Measurements from ENCODE around the gene TNC. TPM values are rescaled to one million over a fixed set of nuclear protein-coding genes. Genes with fewer than 3 reads are reported as not detected.
A peak's percentile ranks its signal among the peaks of the same experiment; 100 is the strongest.

Gene TNC
- total and polyA plus RNA-seq, 11 donors = 0.53 to 98.7 (median 6.9) TPM

DNA sequence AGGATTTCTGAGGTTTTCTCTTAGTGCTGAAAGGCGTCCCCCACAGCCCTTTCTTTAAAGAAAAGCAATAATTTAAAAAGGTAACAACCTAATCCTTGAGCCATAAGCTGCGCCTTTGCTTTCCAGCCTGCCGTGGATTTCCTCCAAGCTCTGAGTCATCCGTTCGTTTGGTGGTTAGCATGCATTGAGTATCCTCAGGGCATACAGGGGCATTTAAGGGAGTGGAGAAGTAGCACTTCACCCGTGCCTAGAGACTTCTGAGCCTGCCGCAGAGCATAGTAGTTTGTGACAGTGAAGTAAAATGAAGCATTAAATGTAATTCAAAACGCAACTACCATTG is 892 bp upstream of the TNC start:
- ATAC-seq (peak in 3 of 4 donors; percentile 55 to 72 (median 70)), DNase-seq (peak in 4 of 5 donors; percentile 18 to 43 (median 30))
- intact Hi-C loops (cut with DNase I) = no loop called here
- H3K27ac ChIP-seq = peak overlapping the region in 4 of 12 donors; percentile 38 to 86 (median 54)
- H3K27me3 ChIP-seq = peaks cover 0 to 51% (median 21%) of the 10 kb centered on the region in 9 donors
- H3K4me1 ChIP-seq = peaks cover 0 to 24% (median 10%) of the 10 kb centered on the region in 12 donors
- H3K36me3 ChIP-seq = no peaks in the 10 kb centered on the region
- no peaks in the 10 kb centered on the region for H3K9me3 ChIP-seq
- H3K4me3 ChIP-seq = peak overlapping the region in 8 of 12 donors; percentile 21 to 52 (median 38)
- WGBS, 4 donors = 3 to 6% (median 4%) methylated on average over 8 of the region's 8 CpGs
- TF ChIP-seq, protein P1, sequence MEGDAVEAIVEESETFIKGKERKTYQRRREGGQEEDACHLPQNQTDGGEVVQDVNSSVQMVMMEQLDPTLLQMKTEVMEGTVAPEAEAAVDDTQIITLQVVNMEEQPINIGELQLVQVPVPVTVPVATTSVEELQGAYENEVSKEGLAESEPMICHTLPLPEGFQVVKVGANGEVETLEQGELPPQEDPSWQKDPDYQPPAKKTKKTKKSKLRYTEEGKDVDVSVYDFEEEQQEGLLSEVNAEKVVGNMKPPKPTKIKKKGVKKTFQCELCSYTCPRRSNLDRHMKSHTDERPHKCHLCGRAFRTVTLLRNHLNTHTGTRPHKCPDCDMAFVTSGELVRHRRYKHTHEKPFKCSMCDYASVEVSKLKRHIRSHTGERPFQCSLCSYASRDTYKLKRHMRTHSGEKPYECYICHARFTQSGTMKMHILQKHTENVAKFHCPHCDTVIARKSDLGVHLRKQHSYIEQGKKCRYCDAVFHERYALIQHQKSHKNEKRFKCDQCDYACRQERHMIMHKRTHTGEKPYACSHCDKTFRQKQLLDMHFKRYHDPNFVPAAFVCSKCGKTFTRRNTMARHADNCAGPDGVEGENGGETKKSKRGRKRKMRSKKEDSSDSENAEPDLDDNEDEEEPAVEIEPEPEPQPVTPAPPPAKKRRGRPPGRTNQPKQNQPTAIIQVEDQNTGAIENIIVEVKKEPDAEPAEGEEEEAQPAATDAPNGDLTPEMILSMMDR (IDR thresholded peaks at IDR 0.05) = no peak
- TF ChIP-seq POLR2A (IDR thresholded peaks at IDR 0.05) = no peak

DNA sequence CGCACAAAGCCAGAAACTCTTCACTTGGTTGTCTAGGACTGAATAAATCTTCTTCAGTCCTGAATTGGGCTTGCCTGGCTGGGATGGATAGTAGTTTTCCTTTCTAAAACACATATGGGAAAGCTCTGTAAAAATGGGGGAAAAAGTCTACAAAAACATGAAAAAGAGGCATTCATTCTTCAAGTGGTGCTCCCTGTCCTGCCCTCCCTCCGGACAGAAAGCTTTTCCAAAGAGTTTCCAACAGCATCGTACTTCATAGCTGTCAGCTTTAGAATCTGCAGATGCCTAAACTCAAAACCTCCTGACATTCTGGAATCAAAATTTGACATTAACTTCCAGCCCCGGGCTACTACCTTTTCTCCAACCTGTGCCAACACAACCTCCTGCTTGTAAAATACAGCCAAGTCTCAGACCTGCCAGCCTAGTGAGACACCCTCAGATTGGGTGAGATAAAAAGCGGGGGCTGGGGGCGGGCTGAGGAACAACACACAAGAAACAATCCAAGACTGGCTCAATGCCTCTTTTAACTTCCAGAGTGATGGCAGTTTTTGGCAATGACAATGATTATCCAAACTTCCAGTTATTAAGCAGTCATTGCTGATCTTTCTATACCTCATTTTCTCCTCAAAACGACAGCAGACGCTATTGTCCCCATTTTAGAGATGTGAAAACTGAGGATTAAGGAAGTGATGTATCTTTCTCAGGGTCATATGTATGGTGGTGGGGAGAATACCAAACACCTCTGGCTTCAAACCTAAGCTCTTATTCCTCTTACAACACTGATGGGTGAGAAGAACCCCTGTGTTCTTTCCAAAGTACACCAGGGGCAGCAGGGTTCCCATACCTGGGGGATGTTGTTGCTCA is 1.3 kb downstream of the TNC start:
- peaks cover 0 to 24% (median 10%) of the 10 kb centered on the region in 12 donors for H3K4me1 ChIP-seq
- WGBS, 4 donors = 61 to 67% (median 65%) methylated on average over 8 of the region's 8 CpGs
- DNase-seq = no peak
- H3K36me3 ChIP-seq = no peaks in the 10 kb centered on the region
- peak overlapping the region in 1 of 12 donors; percentile 86 for H3K27ac ChIP-seq
- H3K4me3 ChIP-seq = peak overlapping the region in 4 of 12 donors; percentile 43 to 52 (median 46)
- ATAC-seq = no peak
- intact Hi-C loops (cut with DNase I) = no loop called here
- no peak for TF ChIP-seq POLR2A (IDR thresholded peaks at IDR 0.05)
- TF ChIP-seq, protein P1 (IDR thresholded peaks at IDR 0.05) = no peak
- peaks cover 0 to 48% (median 21%) of the 10 kb centered on the region in 9 donors for H3K27me3 ChIP-seq
- no peaks in the 10 kb centered on the region for H3K9me3 ChIP-seq

DNA sequence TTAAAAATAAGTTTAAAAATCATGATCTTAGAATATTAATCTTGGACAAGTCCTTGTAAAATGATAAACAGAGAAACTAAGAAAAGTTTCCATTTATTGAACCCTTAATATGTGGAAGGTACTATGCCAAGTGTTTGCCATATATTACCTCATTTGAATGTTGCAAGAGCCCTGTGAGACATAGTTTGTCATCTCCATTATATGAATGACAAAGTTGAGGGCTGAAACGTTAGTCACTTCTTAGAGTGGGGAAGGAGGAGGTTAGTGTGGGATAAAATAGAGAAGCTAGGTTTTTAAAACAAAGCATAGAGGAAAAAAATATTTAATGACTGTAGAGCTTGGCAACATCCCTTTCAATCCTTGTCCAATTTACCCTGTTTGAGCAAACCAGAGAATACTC is 2.0 kb downstream of the TNC start:
- Histone ChIP-seq H3K36me3 (no peaks in the 10 kb centered on the region), H3K9me3 (no peaks in the 10 kb centered on the region), H3K4me1 (peaks cover 0 to 24% (median 10%) of the 10 kb centered on the region in 12 donors), H3K27me3 (peaks cover 0 to 47% (median 20%) of the 10 kb centered on the region in 9 donors), H3K4me3 (peak overlapping the region in 1 of 12 donors; percentile 43), H3K27ac (peak overlapping the region in 1 of 12 donors; percentile 86)
- intact Hi-C loops (cut with DNase I) = no loop called here
- TF ChIP-seq, protein P1 (IDR thresholded peaks at IDR 0.05) = no peak
- TF ChIP-seq POLR2A (IDR thresholded peaks at IDR 0.05) = no peak
- 22 to 44% (median 40%) methylated on average over 1 of the region's 1 CpG for WGBS, 4 donors
- ATAC-seq (no peak), DNase-seq (no peak)

GRCh38 chr9:115115117-115115880 is 2.7 kb downstream of the TNC start:
- H3K27ac ChIP-seq = peak overlapping the region in 1 of 12 donors; percentile 86
- peaks cover 0 to 24% (median 10%) of the 10 kb centered on the region in 12 donors for H3K4me1 ChIP-seq
- no peaks in the 10 kb centered on the region for H3K9me3 ChIP-seq
- DNase-seq (no peak), ATAC-seq (no peak)
- WGBS, 4 donors = 76 to 83% (median 78%) methylated on average over 2 of the region's 2 CpGs
- H3K4me3 ChIP-seq = no peak overlapping the region
- H3K36me3 ChIP-seq = no peaks in the 10 kb centered on the region
- peaks cover 0 to 41% (median 16%) of the 10 kb centered on the region in 9 donors for H3K27me3 ChIP-seq
- intact Hi-C loops (cut with DNase I) = no loop called here
- no peak for TF ChIP-seq POLR2A (IDR thresholded peaks at IDR 0.05)
- TF ChIP-seq, protein P1 (IDR thresholded peaks at IDR 0.05) = no peak

All from heart left ventricle (tissue), 16 donors.